GM18517 (cell line): Measurements from ENCODE around the gene TCIRG1.

ENCODE experiments used
- ATAC-seq: cut with Tn5 transposase; IDR thresholded peaks from one replicate; pipeline ENCODE4 v1.9.1; 2021; ENCODE audit warnings: mild to moderate bottlenecking, moderate library complexity; ENCODE audit not compliant: unreplicated experiment

TCIRG1 gene

GRCh38 chr11:68004551-68005335 lies 34.1 kb upstream of the TCIRG1 start:
- no peak for ATAC-seq

GRCh38 chr11:68006606-68007166 lies 32.1 kb upstream of the TCIRG1 start:
- no peak for ATAC-seq

- no peak for ATAC-seq
These were observed 31.1 kb upstream of the TCIRG1 start for GRCh38 chr11:68007498-68008380.

- ATAC-seq: no peak
These were observed 30.2 kb upstream of the TCIRG1 start for GRCh38 chr11:68008381-68009337.

GRCh38 chr11:68009391-68010089 lies 29.3 kb upstream of the TCIRG1 start:
- no peak for ATAC-seq

- ATAC-seq: no peak
These were observed 28.5 kb upstream of the TCIRG1 start, which contains the start of gene ALDH3B1 for GRCh38 chr11:68010090-68011041. Gene ALDH3B1, plus strand, starts transcription at chr11:68010327. Its CDS starts 4,971 bp downstream, at chr11:68015298.

- ATAC-seq: no peak
These were observed 27.5 kb upstream of the TCIRG1 start for GRCh38 chr11:68011051-68011943.

- ATAC-seq: no peak
These were observed 26.6 kb upstream of the TCIRG1 start for GRCh38 chr11:68012044-68012842.

- no peak for ATAC-seq
These were observed 25.8 kb upstream of the TCIRG1 start for GRCh38 chr11:68012843-68013610.

GRCh38 chr11:68013611-68014156 lies 25.1 kb upstream of the TCIRG1 start:
- no peak for ATAC-seq

GRCh38 chr11:68014157-68014946 lies 24.5 kb upstream of the TCIRG1 start:
- ATAC-seq: no peak

- no peak for ATAC-seq
These were observed 23.8 kb upstream of the TCIRG1 start for GRCh38 chr11:68014947-68015447.

- no peak for ATAC-seq
These were observed 23.4 kb upstream of the TCIRG1 start for GRCh38 chr11:68015467-68015866.

- ATAC-seq: no peak
These were observed 22.5 kb upstream of the TCIRG1 start for GRCh38 chr11:68016161-68016903.
